ENCODE measurements around the gene FRAS1. TPM values are rescaled to one million over a fixed set of nuclear protein-coding genes. Genes with fewer than 3 reads are reported as not detected.

FRAS1 gene
- total and polyA plus RNA-seq, 2 donors (not counting 3 experiments of a cell fraction or from before 2014, with no cell fraction given), result 1.4 to 3.6 TPM

GRCh38 chr4:78156520-78156919 is 99.4 kb downstream of the FRAS1 start:
- no peaks in the 10 kb centered on the region for H3K27me3 ChIP-seq (ENCODE audit: control insufficient read depth in 2 of 2, insufficient read depth in 2 of 2, low read length in 2 of 2)
- intact Hi-C loops (cut with micrococcal nuclease), result no loop called here
- no peak overlapping the region for H3K4me2 ChIP-seq (ENCODE audit: insufficient read depth, low read length)
- ChIA-PET CTCF (interaction anchor here (1.3 kb wide), 1 partner anchor 9 kb away, joined by 3 read pairs; no protein-coding TSS in a partner anchor), POLR2A (no interaction called here)
- dilution Hi-C loops (cut with MboI; ENCODE audit: extremely low pct_ligation_motif_present, low sequenced_read_pairs), result no loop called here
- no peak overlapping the region for H3K9ac ChIP-seq (replicated peaks; ENCODE audit: extremely low read depth, insufficient read depth, low read length)
- FAIRE-seq, result no peak
- no peak for DNase-seq (ENCODE audit: low read depth, low spot score)
- H3K27ac ChIP-seq (ENCODE audit: insufficient read depth, low read depth, low read length), result no peak overlapping the region
- no peaks in the 10 kb centered on the region for H3K9me1 ChIP-seq (replicated peaks; ENCODE audit: control insufficient read depth, extremely low read depth, insufficient read depth, low read length)
- no peaks in the 10 kb centered on the region for H4K20me1 ChIP-seq (replicated peaks; ENCODE audit: control insufficient read depth, extremely low read depth, insufficient read depth, low read length)
- no peak overlapping the region for H3K4me3 ChIP-seq (replicated peaks in 1 of 3; ENCODE audit: insufficient read depth in 1 of 3, low read depth in 1 of 3, low read length in 3 of 3)
- TF ChIP-seq CTCF (IDR thresholded peaks at IDR 0.05; ENCODE audit: extremely low read depth in 1 of 2, insufficient read depth in 1 of 2, low read depth in 1 of 2, low read length in 2 of 2), result no peak
- TF ChIP-seq GATA2 (IDR thresholded peaks at IDR 0.05; ENCODE audit: insufficient read depth, insufficient read length, low read depth, low read length), result no peak
- TF ChIP-seq MAX (IDR thresholded peaks at IDR 0.05; ENCODE audit: insufficient read depth, insufficient read length), result no peak
- no peak for TF ChIP-seq MYC (IDR thresholded peaks at IDR 0.05; ENCODE audit: low read depth, low read length)
- no peak for TF ChIP-seq EZH2 (IDR thresholded peaks at IDR 0.05; ENCODE audit: borderline replicate concordance, low read depth, low read length, severe bottlenecking)
- TF ChIP-seq JUN (IDR thresholded peaks at IDR 0.05; ENCODE audit: borderline replicate concordance, insufficient read depth, insufficient read length, low read depth), result no peak
- no peak for TF ChIP-seq POLR2A (IDR thresholded peaks at IDR 0.05; ENCODE audit: low read depth, low read length)
- TF ChIP-seq FOS (IDR thresholded peaks at IDR 0.05; ENCODE audit: borderline replicate concordance, insufficient read depth, low read length), result no peak
- no peak for TF ChIP-seq POLR2AphosphoS5 (IDR thresholded peaks at IDR 0.05; ENCODE audit: insufficient read depth, low read depth, low read length)
- no peaks in the 10 kb centered on the region for H3K4me1 ChIP-seq (ENCODE audit: control insufficient read depth, extremely low read depth, insufficient read depth, low read length)
- BruUV-seq (replicated peaks), result no TSS peak
- no peaks in the 10 kb centered on the region for H3K9me3 ChIP-seq (replicated peaks; ENCODE audit: control insufficient read depth, insufficient read depth, low read length)
- H3K36me3 ChIP-seq (ENCODE audit: control insufficient read depth in 2 of 2, extremely low read depth in 1 of 2, insufficient read depth in 2 of 2, low read length in 2 of 2), result no peaks in the 10 kb centered on the region
- H2AFZ ChIP-seq (ENCODE audit: low read depth, low read length), result no peak overlapping the region
- H3K79me2 ChIP-seq (ENCODE audit: control insufficient read depth, insufficient read depth, low read length), result no peaks in the 10 kb centered on the region

Measured in endothelial cell of umbilical vein (primary cell).